ENCODE results near the gene CPT1B. TPM values are rescaled to one million over a fixed set of nuclear protein-coding genes. Genes with fewer than 3 reads are reported as not detected.
A peak's percentile ranks its signal among the peaks of the same experiment; 100 is the strongest.

Gene CPT1B
- total RNA-seq, 4 donors from 2014 or later: 53.4 to 134 (median 63.7) TPM

DNA sequence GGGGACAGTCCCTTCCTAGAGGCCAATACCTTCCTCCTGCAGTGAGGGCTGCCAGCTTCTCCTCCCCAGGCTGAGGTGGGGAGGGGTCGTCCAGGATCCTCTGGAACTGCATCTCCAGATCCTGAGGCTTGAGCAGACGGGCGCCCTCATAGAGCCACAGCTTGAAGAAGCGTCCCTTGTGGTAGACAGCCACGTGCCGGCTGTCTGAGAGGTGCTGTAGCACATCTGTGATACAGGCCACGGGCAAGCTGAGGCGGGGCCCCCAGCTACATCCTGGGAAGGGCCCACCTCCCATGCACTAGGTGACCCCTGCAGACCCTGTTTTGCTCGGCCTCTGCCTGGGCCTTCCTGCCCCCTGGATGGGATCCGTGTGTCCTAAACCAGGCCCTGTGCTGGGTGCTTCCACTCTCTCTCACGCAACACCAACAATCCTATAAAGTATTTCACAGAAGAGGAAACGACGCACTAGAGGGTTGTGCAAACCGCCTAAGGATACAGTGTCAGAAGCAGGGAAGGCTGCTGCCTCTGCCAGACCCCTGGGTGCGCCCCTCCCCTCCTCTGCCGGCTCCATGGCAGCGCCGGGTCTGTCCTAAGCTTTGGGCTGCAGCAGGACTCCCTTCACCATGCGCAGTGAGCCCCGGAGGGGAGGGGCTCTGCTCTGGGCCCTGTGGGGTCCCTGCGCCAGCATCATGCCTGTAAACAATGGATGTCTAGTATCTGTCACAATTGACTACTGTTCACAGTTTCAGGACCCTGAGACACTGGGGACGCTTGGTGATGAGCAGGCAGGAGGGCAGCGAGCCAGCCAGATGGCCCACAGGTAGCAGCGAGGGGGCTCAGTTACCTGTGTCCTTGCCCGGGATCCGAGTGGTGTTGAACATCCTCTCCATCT, 4.5 kb downstream of the CPT1B start:
- in situ Hi-C loops (cut with MboI; ENCODE audit: low sequenced_read_pairs in 4 of 4): no loop called here
- H3K27ac ChIP-seq: peak overlapping the region in 1 of 4 donors; percentile 43
- intact Hi-C loops (cut with DNase I; ENCODE audit: low total_unique reads): no loop called here
- no peaks in the 10 kb centered on the region for H3K27me3 ChIP-seq
- no peak for ATAC-seq
- H3K36me3 ChIP-seq: peaks cover 0 to 59% of the 10 kb centered on the region in 2 donors
- no peak overlapping the region for H3K4me3 ChIP-seq
- H3K9me3 ChIP-seq: no peaks in the 10 kb centered on the region
- no peak for DNase-seq
- TF ChIP-seq POLR2A (IDR thresholded peaks at IDR 0.05): no peak
- TF ChIP-seq, protein P1, sequence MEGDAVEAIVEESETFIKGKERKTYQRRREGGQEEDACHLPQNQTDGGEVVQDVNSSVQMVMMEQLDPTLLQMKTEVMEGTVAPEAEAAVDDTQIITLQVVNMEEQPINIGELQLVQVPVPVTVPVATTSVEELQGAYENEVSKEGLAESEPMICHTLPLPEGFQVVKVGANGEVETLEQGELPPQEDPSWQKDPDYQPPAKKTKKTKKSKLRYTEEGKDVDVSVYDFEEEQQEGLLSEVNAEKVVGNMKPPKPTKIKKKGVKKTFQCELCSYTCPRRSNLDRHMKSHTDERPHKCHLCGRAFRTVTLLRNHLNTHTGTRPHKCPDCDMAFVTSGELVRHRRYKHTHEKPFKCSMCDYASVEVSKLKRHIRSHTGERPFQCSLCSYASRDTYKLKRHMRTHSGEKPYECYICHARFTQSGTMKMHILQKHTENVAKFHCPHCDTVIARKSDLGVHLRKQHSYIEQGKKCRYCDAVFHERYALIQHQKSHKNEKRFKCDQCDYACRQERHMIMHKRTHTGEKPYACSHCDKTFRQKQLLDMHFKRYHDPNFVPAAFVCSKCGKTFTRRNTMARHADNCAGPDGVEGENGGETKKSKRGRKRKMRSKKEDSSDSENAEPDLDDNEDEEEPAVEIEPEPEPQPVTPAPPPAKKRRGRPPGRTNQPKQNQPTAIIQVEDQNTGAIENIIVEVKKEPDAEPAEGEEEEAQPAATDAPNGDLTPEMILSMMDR (IDR thresholded peaks at IDR 0.05 in 4 of 5, conservative IDR thresholded peaks at IDR 0.05 in 1 of 5): no peak
- peaks cover 5 to 27% of the 10 kb centered on the region in 2 donors for H3K4me1 ChIP-seq

DNA sequence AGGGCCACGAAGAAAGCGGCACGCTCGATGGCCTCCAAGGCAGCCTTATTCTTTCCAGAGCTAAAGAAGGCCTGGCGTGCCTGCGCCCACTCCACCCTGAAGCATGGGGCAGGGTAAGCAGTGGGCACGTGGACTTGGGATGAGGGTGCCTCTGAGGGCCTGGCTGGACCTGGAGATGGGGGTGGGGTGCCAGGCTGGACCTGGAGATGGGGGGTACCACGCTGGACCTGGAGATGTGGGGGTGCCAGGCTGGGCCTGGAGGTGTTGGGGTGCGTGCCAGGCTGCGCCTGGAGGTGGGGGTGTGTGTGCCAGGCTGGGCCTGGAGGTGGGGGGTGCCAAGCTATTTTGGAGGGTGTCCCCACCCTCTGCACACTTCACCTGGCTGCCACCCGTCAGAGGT, 5.3 kb downstream of the CPT1B start:
- Histone ChIP-seq H3K27ac (peak overlapping the region in 1 of 4 donors; percentile 43), H3K27me3 (no peaks in the 10 kb centered on the region), H3K36me3 (peaks cover 0 to 66% of the 10 kb centered on the region in 2 donors), H3K4me1 (peaks cover 0 to 19% of the 10 kb centered on the region in 2 donors), H3K4me3 (no peak overlapping the region), H3K9me3 (no peaks in the 10 kb centered on the region)
- DNase-seq: no peak
- intact Hi-C loops (cut with DNase I; ENCODE audit: low total_unique reads) (no loop called here), in situ Hi-C loops (cut with MboI; ENCODE audit: low sequenced_read_pairs in 4 of 4) (no loop called here)
- ATAC-seq: no peak
- TF ChIP-seq, protein P1 (IDR thresholded peaks at IDR 0.05 in 4 of 5, conservative IDR thresholded peaks at IDR 0.05 in 1 of 5): no peak
- no peak for TF ChIP-seq POLR2A (IDR thresholded peaks at IDR 0.05)

- Histone ChIP-seq H3K27ac (peak overlapping the region in 2 of 4 donors; percentile 60 to 65), H3K9me3 (no peaks in the 10 kb centered on the region), H3K4me1 (peaks cover 0 to 8% of the 10 kb centered on the region in 2 donors), H3K4me3 (no peak overlapping the region), H3K27me3 (no peaks in the 10 kb centered on the region), H3K36me3 (peaks cover 0 to 75% of the 10 kb centered on the region in 2 donors)
- in situ Hi-C loops (cut with MboI; ENCODE audit: low sequenced_read_pairs in 4 of 4): no loop called here
- ATAC-seq (peak; percentile 87 to 89), DNase-seq (peak; percentile 77 to 89)
- intact Hi-C loops (cut with DNase I; ENCODE audit: low total_unique reads): no loop called here
- no peak for TF ChIP-seq POLR2A (IDR thresholded peaks at IDR 0.05)
- TF ChIP-seq, protein P1 (IDR thresholded peaks at IDR 0.05 in 4 of 5, conservative IDR thresholded peaks at IDR 0.05 in 1 of 5): no peak
Measured at GRCh38 chr22:50571264-50572175, 6.7 kb downstream of the CPT1B start.

DNA sequence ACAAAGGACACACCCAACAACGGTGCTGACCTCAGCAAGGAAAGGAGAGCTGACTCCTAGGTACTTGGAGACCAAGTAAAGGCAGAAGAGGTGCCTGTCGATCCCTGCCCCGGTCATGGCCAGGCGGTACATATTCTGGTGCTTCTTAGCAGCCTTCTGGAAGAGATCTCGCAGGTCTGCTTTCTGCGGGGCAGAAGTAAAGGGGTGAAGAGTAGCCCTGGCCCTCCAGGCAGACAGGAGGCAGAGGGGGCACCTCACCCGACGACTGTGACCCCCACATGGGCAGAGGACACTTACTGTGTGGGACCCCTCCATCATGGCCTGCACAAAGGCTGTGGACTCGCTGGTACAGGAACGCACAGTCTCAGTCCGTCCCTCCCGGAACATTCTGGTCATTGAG, 7.4 kb downstream of the CPT1B start:
- intact Hi-C loops (cut with DNase I; ENCODE audit: low total_unique reads): no loop called here
- no peaks in the 10 kb centered on the region for H3K9me3 ChIP-seq
- no peak overlapping the region for H3K4me3 ChIP-seq
- ATAC-seq (no peak), DNase-seq (no peak)
- H3K36me3 ChIP-seq: peaks cover 0 to 75% of the 10 kb centered on the region in 2 donors
- TF ChIP-seq POLR2A (IDR thresholded peaks at IDR 0.05): no peak
- TF ChIP-seq, protein P1 (IDR thresholded peaks at IDR 0.05 in 4 of 5, conservative IDR thresholded peaks at IDR 0.05 in 1 of 5): no peak
- H3K4me1 ChIP-seq: peaks cover 0 to 5% of the 10 kb centered on the region in 2 donors
- in situ Hi-C loops (cut with MboI; ENCODE audit: low sequenced_read_pairs in 4 of 4): no loop called here
- no peaks in the 10 kb centered on the region for H3K27me3 ChIP-seq
- H3K27ac ChIP-seq: peak overlapping the region in 1 of 4 donors; percentile 42
